Subcutaneous abdominal adipose tissue (tissue), 5 donors: ENCODE measurements around the gene ERMN.
"Not testable (repeated sequence)": the region's sequence is repeated elsewhere in the genome, so short reads cannot be mapped to it uniquely, and the experiment has no call there.

Experiments
- H3K27ac ChIP-seq: one replicate; pipeline ENCODE4 v1.7.0; 2013; ENCODE audit warnings: low read depth, mild to moderate bottlenecking, inconsistent platforms, low read length, moderate library complexity
- H3K27me3 ChIP-seq, 5 donors: one replicate each; pipeline ENCODE4 v1.7.0; 2013; ENCODE audit warnings: low read length in 5 of 5, inconsistent platforms in 1 of 5; ENCODE audit not compliant: control insufficient read depth in 5 of 5, insufficient read depth in 4 of 5
- H3K36me3 ChIP-seq, 5 donors: one replicate each; pipeline ENCODE4 v1.7.0; 2013; ENCODE audit warnings: low read length in 5 of 5; ENCODE audit not compliant: control insufficient read depth in 5 of 5, insufficient read depth in 5 of 5
- H3K4me1 ChIP-seq, 5 donors: one replicate each; pipeline ENCODE4 v1.7.0; 2013; ENCODE audit warnings: low read length in 5 of 5, mild to moderate bottlenecking in 3 of 5, moderate library complexity in 1 of 5; ENCODE audit not compliant: control insufficient read depth in 5 of 5, insufficient read depth in 5 of 5
- H3K4me3 ChIP-seq, 5 donors: one replicate each; pipeline ENCODE4 v1.7.0; 2013; ENCODE audit warnings: low read length in 5 of 5, low read depth in 1 of 5
- H3K9ac ChIP-seq, 5 donors: one replicate each; pipeline ENCODE4 v1.7.0; 2013; ENCODE audit warnings: low read length in 5 of 5, mild to moderate bottlenecking in 4 of 5, moderate library complexity in 3 of 5
- H3K9me3 ChIP-seq, 5 donors: one replicate each; pipeline ENCODE4 v1.7.0; 2013; ENCODE audit warnings: low read length in 5 of 5; ENCODE audit not compliant: control insufficient read depth in 5 of 5
- donor health status: healthy.
- donor health status: healthy.
- donor health status: healthy.
- donor health status: healthy.
- donor health status: healthy.

Gene ERMN, protein sequence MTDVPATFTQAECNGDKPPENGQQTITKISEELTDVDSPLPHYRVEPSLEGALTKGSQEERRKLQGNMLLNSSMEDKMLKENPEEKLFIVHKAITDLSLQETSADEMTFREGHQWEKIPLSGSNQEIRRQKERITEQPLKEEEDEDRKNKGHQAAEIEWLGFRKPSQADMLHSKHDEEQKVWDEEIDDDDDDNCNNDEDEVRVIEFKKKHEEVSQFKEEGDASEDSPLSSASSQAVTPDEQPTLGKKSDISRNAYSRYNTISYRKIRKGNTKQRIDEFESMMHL

DNA sequence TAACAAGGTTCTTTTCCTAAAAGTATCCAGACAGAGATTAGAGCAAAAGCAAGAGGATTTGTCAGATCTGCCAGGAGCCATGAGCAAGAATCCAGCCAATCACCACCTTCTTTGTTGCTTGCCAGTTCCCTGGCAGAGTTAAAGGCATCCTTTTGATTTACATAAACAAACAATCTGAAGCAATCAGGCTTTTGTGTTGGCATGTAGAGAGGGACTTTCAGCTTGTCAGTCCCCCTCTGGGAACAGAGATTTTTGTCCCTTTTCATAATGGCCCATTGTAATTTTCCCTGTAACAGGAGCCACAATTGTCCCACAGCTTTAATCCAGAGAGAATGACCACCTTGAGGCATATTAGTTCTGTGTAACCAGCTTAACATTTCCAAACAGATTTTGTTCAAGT, at the start of gene ERMN:
TSS of gene ERMN (minus strand) at position 39 of the 400 bp plus-strand sequence. CDS start 182 bp downstream, outside the sequence.
- H3K4me3 ChIP-seq, result no peak within 1 kb of the TSS
- no peak within 1 kb of the TSS for H3K27ac ChIP-seq
- no peak within 1 kb of the TSS for H3K9ac ChIP-seq

DNA sequence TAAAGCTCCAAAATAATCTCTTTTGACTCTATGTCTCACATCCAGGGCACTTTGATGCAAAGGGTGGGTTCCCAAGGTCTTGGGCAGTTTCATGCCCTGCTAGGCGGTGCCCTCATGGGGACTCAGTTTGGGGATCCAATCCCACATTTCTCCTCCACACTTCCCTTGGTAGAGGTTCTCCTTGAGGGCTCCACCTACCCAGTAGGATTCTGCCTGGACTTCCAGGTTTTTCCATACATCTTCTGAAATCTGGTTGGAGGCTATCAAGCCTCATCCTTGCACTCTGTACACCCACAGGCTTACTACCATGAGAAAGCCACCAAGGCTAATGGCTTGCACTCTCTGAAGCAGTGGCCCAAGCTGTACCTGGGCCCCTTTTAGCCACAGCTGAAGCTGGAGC, 49.8 kb upstream of the ERMN start:
- H3K9ac ChIP-seq, result no peak overlapping the region
- peaks cover 0 to 7% (median 0%) of the 10 kb centered on the region in 5 donors for H3K4me1 ChIP-seq
- no peaks in the 10 kb centered on the region for H3K36me3 ChIP-seq
- H3K27me3 ChIP-seq, result no peaks in the 10 kb centered on the region
- peak overlapping the region in 2 of 5 donors; percentile 33 to 46 for H3K4me3 ChIP-seq
- no peak overlapping the region for H3K27ac ChIP-seq
- H3K9me3 ChIP-seq, result peaks cover 0 to 18% (median 15%) of the 10 kb centered on the region in 5 donors

More for the DNA sequence above, at the start of gene ERMN:
- no peaks in the 10 kb centered on the region for H3K9me3 ChIP-seq
- H3K27me3 ChIP-seq, result no peaks in the 10 kb centered on the region
- peaks cover 0 to 11% (median 5%) of the 10 kb centered on the region in 5 donors for H3K4me1 ChIP-seq
- H3K36me3 ChIP-seq, result no peaks in the 10 kb centered on the region

DNA sequence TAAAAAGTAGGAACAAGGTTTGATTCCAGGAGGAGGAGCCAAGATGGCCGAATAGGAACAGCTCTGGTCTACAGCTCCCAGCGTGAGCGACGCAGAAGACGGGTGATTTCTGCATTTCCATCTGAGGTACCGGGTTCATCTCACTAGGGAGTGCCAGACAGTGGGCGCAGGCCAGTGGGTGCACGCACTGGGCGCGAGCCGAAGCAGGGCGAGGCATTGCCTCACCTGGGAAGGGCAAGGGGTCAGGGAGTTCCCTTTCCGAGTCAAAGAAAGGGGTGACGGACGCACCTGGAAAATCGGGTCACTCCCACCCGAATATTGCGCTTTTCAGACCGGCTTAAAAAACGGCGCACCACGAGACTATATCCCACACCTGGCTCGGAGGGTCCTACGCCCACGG, 42.9 kb upstream of the ERMN start:
- H3K27me3 ChIP-seq, H3K36me3 ChIP-seq: not testable (repeated sequence)

DNA sequence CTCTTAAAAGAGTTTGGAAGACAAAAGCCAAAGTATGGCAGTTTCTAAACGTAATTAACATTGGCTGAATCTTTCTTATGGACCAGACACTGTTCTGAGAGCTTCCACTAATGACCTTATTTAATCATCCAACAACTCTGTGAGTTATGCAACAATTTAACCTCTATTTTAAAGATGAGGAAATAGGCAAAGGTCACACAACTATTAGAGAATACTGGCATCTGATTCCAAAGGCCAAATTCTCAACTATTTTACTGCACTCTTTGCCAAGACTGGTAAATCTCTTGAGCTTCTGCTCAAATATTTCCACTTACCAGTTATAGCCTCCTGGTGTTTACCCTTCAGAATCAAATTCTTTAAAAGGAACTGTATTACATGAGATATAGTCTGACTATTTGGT, 42.1 kb upstream of the ERMN start:
- Histone ChIP-seq H3K9me3 (no peaks in the 10 kb centered on the region), H3K27me3 (no peaks in the 10 kb centered on the region), H3K27ac (no peak overlapping the region)

More for the DNA sequence above, 42.9 kb upstream of the ERMN start:
- not testable (repeated sequence) for H3K4me3 ChIP-seq, H3K4me1 ChIP-seq, H3K9ac ChIP-seq, H3K27ac ChIP-seq, H3K9me3 ChIP-seq

DNA sequence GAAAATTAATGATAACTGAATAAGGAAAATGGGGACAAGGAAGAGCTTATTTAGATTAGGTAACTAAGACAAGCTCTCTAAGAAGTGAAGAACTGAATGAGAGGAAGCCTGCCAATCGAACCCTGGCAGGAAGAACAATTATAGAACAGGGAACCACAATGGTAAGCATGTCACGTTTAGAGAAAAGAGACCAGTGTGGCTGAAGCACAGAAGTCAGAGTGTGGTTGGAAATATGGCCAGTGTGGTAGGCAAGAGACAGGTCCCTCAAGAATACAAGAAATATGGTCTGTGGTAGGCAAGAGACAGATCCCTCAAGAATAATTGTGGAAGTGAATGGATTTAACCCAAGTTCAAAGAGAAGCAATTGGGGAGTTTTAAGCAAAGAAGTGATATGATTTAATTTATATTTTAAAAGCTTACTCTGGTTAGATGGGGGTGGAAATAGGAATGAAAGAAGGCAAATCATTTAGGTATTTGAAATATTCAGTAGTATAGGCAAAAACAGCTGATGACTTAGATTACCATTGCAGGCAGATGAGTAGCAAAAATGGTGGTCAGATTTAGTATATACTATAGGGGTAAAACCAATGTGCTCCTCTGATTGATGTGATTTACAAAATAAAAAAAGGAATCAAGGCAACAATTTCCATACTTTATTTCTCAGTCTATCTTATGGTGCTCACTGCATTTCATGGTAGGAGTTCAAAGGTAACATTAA, 38.8 kb upstream of the ERMN start:
- H3K4me1 ChIP-seq, result peaks cover 0 to 11% (median 0%) of the 10 kb centered on the region in 5 donors
- H3K4me3 ChIP-seq, result no peak overlapping the region
- no peak overlapping the region for H3K27ac ChIP-seq
- H3K9ac ChIP-seq, result no peak overlapping the region
- H3K27me3 ChIP-seq, result no peaks in the 10 kb centered on the region
- no peaks in the 10 kb centered on the region for H3K36me3 ChIP-seq
- peaks cover 0 to 4% (median 0%) of the 10 kb centered on the region in 5 donors for H3K9me3 ChIP-seq

More for the DNA sequence above, 42.1 kb upstream of the ERMN start:
- Histone ChIP-seq H3K9ac (no peak overlapping the region), H3K36me3 (no peaks in the 10 kb centered on the region), H3K4me3 (no peak overlapping the region), H3K4me1 (peaks cover 0 to 11% (median 0%) of the 10 kb centered on the region in 5 donors)

DNA sequence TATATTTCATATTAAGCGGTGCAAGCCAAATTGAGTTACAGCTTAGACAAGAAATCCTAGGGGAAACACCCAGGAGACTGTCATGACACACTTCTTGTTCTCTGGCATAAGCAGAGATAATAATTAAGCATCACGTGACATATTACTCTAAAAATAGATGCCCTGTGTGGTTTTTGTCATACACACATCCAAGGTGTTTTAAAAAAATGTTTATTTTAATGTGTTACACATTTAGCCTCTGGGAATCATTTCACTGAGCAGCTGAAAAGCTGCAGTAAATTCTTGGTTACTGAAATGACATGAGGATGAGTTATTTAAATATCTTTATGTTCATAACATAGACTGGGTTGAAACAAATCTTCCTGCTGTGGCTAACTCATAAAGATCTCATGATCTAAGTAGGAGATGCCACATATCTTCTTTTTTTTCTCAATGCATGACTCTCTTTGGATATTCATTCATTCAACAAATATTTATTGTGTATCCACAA, 38.0 kb upstream of the ERMN start:
- H3K27ac ChIP-seq, result no peak overlapping the region
- no peak overlapping the region for H3K9ac ChIP-seq
- peaks cover 0 to 11% (median 0%) of the 10 kb centered on the region in 5 donors for H3K4me1 ChIP-seq
- no peaks in the 10 kb centered on the region for H3K27me3 ChIP-seq
- no peak overlapping the region for H3K4me3 ChIP-seq
- H3K36me3 ChIP-seq, result no peaks in the 10 kb centered on the region
- peaks cover 0 to 4% (median 0%) of the 10 kb centered on the region in 5 donors for H3K9me3 ChIP-seq

DNA sequence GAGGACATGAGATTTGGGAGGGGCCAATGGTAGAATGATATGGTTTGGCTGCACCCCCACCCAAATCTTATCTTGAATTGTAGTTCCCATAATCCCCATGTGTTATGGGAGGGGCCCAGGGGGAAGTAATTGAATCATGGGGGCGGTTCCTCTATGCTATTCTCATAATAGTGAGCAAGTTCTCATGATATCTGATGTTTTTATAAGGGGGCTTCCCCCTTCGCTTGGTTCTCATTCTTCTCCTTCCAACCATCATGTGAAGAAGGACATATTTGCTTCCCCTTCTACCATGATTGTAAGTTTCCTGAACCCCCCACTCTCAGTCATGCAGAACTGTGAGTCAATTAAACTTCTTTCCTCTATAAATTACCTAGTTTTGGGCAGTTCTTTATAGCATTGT, 37.0 kb upstream of the ERMN start:
- no peak overlapping the region for H3K9ac ChIP-seq
- peaks cover 0 to 8% (median 0%) of the 10 kb centered on the region in 5 donors for H3K4me1 ChIP-seq
- H3K27me3 ChIP-seq, result no peaks in the 10 kb centered on the region
- H3K27ac ChIP-seq, result no peak overlapping the region
- no peak overlapping the region for H3K4me3 ChIP-seq
- peaks cover 0 to 4% (median 0%) of the 10 kb centered on the region in 5 donors for H3K9me3 ChIP-seq
- H3K36me3 ChIP-seq, result no peaks in the 10 kb centered on the region

DNA sequence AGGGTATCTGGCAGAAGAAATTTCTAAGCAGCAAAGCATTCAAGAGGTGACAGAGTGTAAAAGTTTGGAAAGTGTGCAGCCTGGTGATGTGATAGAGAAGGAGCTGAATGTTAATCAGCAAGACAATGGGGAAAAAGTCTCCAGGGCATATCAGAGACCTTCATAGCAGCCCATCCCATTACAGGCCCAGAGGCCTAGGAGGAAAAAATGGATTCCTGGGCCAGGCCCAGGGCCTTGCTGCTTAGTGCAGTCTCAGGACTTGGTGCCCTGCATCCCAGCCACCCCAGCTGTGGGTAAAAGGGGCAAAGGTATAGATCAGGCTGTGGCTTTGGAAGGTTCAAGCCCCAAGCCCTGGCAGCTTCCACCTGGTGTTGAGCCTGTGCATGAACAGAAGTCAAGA, 35.9 kb upstream of the ERMN start:
- Histone ChIP-seq H3K9ac (no peak overlapping the region), H3K9me3 (peaks cover 0 to 4% (median 0%) of the 10 kb centered on the region in 5 donors), H3K36me3 (no peaks in the 10 kb centered on the region)

DNA sequence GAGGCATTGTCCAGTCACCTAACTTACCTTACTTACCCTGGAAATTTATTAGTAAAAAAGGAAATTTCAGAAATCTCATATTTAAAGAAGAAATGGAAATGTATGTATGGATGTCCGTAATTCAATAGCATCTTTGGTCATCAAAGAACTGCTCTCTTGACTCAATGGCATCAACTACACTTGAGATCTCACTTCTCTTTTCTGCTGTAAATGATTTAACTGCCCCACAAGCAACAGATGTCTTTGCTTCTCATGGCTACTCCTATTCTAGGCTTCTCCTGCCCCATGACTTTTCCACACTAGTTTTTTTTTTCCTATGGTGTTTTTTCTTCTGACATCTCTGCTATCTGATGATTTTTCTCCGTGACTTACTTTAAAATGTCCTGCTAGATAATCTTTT, 34.0 kb upstream of the ERMN start:
- no peak overlapping the region for H3K9ac ChIP-seq

More for the DNA sequence above, 35.9 kb upstream of the ERMN start:
- no peak overlapping the region for H3K27ac ChIP-seq
- no peak overlapping the region for H3K4me3 ChIP-seq
- H3K4me1 ChIP-seq, result peaks cover 0 to 6% (median 0%) of the 10 kb centered on the region in 5 donors
- H3K27me3 ChIP-seq, result no peaks in the 10 kb centered on the region

DNA sequence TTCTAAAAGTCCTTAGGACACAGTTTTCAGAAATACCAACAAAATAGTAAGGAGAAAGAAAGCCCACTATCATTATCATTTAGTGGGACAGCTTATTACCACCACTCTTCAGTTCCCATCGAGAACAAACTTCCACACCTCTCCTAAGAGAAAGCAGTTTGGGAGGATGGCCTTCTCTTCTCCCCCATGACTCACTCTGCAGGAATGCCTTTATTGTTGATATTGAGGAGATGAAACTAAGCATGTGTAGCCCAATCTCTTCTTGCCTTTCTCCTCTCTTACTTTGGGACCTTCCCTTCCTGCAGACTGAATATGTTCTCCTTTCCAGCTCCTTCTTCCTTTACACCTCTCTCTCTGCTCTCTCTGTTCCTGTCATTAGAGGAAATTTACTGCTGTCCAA, 30.0 kb upstream of the ERMN start:
- Histone ChIP-seq H3K4me1 (no peaks in the 10 kb centered on the region), H3K27me3 (no peaks in the 10 kb centered on the region), H3K36me3 (no peaks in the 10 kb centered on the region), H3K9me3 (no peaks in the 10 kb centered on the region), H3K9ac (no peak overlapping the region), H3K27ac (no peak overlapping the region), H3K4me3 (no peak overlapping the region)

More for the DNA sequence above, 34.0 kb upstream of the ERMN start:
- Histone ChIP-seq H3K4me3 (no peak overlapping the region), H3K36me3 (no peaks in the 10 kb centered on the region), H3K9me3 (peaks cover 0 to 4% (median 0%) of the 10 kb centered on the region in 5 donors), H3K4me1 (peaks cover 0 to 6% (median 0%) of the 10 kb centered on the region in 5 donors), H3K27me3 (no peaks in the 10 kb centered on the region), H3K27ac (no peak overlapping the region)
